WTC11 (cell line): Measurements from ENCODE around the gene TBX15. TPM values are rescaled to one million over a fixed set of nuclear protein-coding genes. Genes with fewer than 3 reads are reported as not detected.

Experiments
- ATAC-seq: fragments of 200-7000 bp; cut with Tn5 transposase; 2 replicates; pipeline ENCODE4 v1.10.0; 2021; ENCODE audit warnings: mild to moderate bottlenecking, moderate library complexity
- CTCF ChIA-PET: fragments of 300-600 bp; sonication (Branson Sonifier 250); formaldehyde crosslinking; loops from one replicate; lab custom pipeline; 2021; ENCODE audit warnings: antibody characterized with exemption; lab: Charles Lee
- POLR2A ChIA-PET: fragments of 350-600 bp; sonication (Branson Sonifier 250); formaldehyde crosslinking; loops from one replicate; lab custom pipeline; 2021; ENCODE audit warnings: antibody characterized with exemption; lab: Charles Lee
- DNase-seq: peaks from one replicate; pipeline ENCODE4 v3.0.0; 2021; ENCODE audit warnings: low spot score
- H3K27ac Mint-ChIP-seq: 2 replicates; pipeline ENCODE4 v1.8.0; 2021; ENCODE audit warnings: mixed read lengths
- H3K27me3 Mint-ChIP-seq: 2 replicates; pipeline ENCODE4 v1.8.0; 2021; ENCODE audit warnings: low read depth, mild to moderate bottlenecking, moderate library complexity, mixed read lengths
- H3K36me3 Mint-ChIP-seq: 2 replicates; pipeline ENCODE4 v1.8.0; 2021; ENCODE audit warnings: mixed read lengths
- H3K4me1 Mint-ChIP-seq: 2 replicates; pipeline ENCODE4 v1.8.0; 2022; ENCODE audit warnings: mixed read lengths
- H3K4me3 Mint-ChIP-seq: 2 replicates; pipeline ENCODE4 v1.8.0; 2021; ENCODE audit warnings: mild to moderate bottlenecking, moderate library complexity, mixed read lengths
- H3K9me3 Mint-ChIP-seq: 2 replicates; pipeline ENCODE4 v1.8.0; 2021; ENCODE audit warnings: mixed read lengths
- AFF4 ChIP-seq: sonication (generic); formaldehyde crosslinking; IDR thresholded peaks from 2 replicates; pipeline ENCODE4 v1.8.1; 2023; ENCODE audit warnings: mild to moderate bottlenecking, missing genetic modification reagents, borderline replicate concordance
- ATF2 ChIP-seq: sonication (generic); formaldehyde crosslinking; IDR thresholded peaks from 2 replicates; pipeline ENCODE4 v1.8.1; 2022; ENCODE audit warnings: low read depth, missing genetic modification reagents, borderline replicate concordance
- ATF3 ChIP-seq: sonication (generic); formaldehyde crosslinking; conservative IDR thresholded peaks from 2 replicates; pipeline ENCODE4 v1.8.1; 2022; ENCODE audit warnings: mild to moderate bottlenecking, missing genetic modification reagents
- CREB1 ChIP-seq: sonication (generic); formaldehyde crosslinking; IDR thresholded peaks from 2 replicates; pipeline ENCODE4 v1.8.0; 2023; ENCODE audit warnings: mild to moderate bottlenecking, missing genetic modification reagents
- ERG ChIP-seq: fragments of 250-450 bp; sonication (Bioruptor Pico); IDR thresholded peaks from 2 replicates; pipeline ENCODE4 v1.8.0; 2021; ENCODE audit warnings: mild to moderate bottlenecking
- FOXP1 ChIP-seq: sonication (generic); formaldehyde crosslinking; IDR thresholded peaks from 2 replicates; pipeline ENCODE4 v1.8.0; 2022; ENCODE audit warnings: missing genetic modification reagents, mild to moderate bottlenecking, moderate library complexity, borderline replicate concordance
- HMGXB4 ChIP-seq: sonication (generic); formaldehyde crosslinking; IDR thresholded peaks from 2 replicates; pipeline ENCODE4 v1.8.1; 2023; ENCODE audit warnings: mild to moderate bottlenecking, moderate library complexity, missing genetic modification reagents
- MXD4 ChIP-seq: fragments of 250-450 bp; sonication (Bioruptor Pico); IDR thresholded peaks from 2 replicates; pipeline ENCODE4 v1.8.0; 2021; ENCODE audit warnings: mild to moderate bottlenecking, moderate library complexity, borderline replicate concordance
- MYBL2 ChIP-seq: sonication (generic); formaldehyde crosslinking; IDR thresholded peaks from 2 replicates; pipeline ENCODE4 v1.8.1; 2023; ENCODE audit warnings: mild to moderate bottlenecking, moderate library complexity, missing genetic modification reagents
- NR3C1 ChIP-seq: sonication (generic); formaldehyde crosslinking; conservative IDR thresholded peaks from 2 replicates; pipeline ENCODE4 v1.8.1; 2023; ENCODE audit warnings: low read depth, mild to moderate bottlenecking, missing genetic modification reagents
- OVOL2 ChIP-seq: fragments of 250-450 bp; sonication (Bioruptor Pico); IDR thresholded peaks from 2 replicates; pipeline ENCODE4 v1.9.0; 2021; ENCODE audit warnings: mild to moderate bottlenecking, borderline replicate concordance
- RORB ChIP-seq: fragments of 250-450 bp; sonication (Bioruptor Pico); IDR thresholded peaks from 2 replicates; pipeline ENCODE4 v1.9.0; 2021; ENCODE audit warnings: mild to moderate bottlenecking
- SMAD3 ChIP-seq: sonication (generic); formaldehyde crosslinking; IDR thresholded peaks from 2 replicates; pipeline ENCODE4 v1.8.0; 2022; ENCODE audit warnings: missing genetic modification reagents, mild to moderate bottlenecking, borderline replicate concordance
- SOX15 ChIP-seq: fragments of 250-450 bp; sonication (Bioruptor Pico); IDR thresholded peaks from 2 replicates; pipeline ENCODE4 v1.9.0; 2021; ENCODE audit warnings: mild to moderate bottlenecking
- SP1 ChIP-seq: sonication (generic); formaldehyde crosslinking; conservative IDR thresholded peaks from 2 replicates; pipeline ENCODE4 v1.8.1; 2022; ENCODE audit warnings: missing genetic modification reagents
- TEAD1 ChIP-seq: sonication (generic); formaldehyde crosslinking; IDR thresholded peaks from 2 replicates; pipeline ENCODE4 v1.8.0; 2022; ENCODE audit warnings: mild to moderate bottlenecking, missing genetic modification reagents
- TP53 ChIP-seq: sonication (generic); formaldehyde crosslinking; IDR thresholded peaks from 2 replicates; pipeline ENCODE4 v1.8.1; 2023; ENCODE audit warnings: mild to moderate bottlenecking, missing genetic modification reagents
- ZNF121 ChIP-seq: sonication (generic); formaldehyde crosslinking; IDR thresholded peaks from 2 replicates; pipeline ENCODE4 v1.8.0; 2023; ENCODE audit warnings: missing genetic modification reagents
- ZNF138 ChIP-seq: sonication (generic); formaldehyde crosslinking; conservative IDR thresholded peaks from 2 replicates; pipeline ENCODE4 v1.8.1; 2022; ENCODE audit warnings: mild to moderate bottlenecking, moderate library complexity, missing genetic modification reagents
- ZNF219 ChIP-seq: sonication (generic); formaldehyde crosslinking; IDR thresholded peaks from 2 replicates; pipeline ENCODE4 v1.8.0; 2023; ENCODE audit warnings: missing genetic modification reagents, mild to moderate bottlenecking, borderline replicate concordance
- ZNF263 ChIP-seq: sonication (generic); formaldehyde crosslinking; IDR thresholded peaks from 2 replicates; pipeline ENCODE4 v1.8.1; 2022; ENCODE audit warnings: low read depth, mild to moderate bottlenecking, moderate library complexity, missing genetic modification reagents
- ZNF396 ChIP-seq: fragments of 250-450 bp; sonication (Bioruptor Pico); IDR thresholded peaks from 2 replicates; pipeline ENCODE4 v1.8.0; 2021; ENCODE audit warnings: mild to moderate bottlenecking, moderate library complexity, borderline replicate concordance
- ZNF423 ChIP-seq: fragments of 250-450 bp; sonication (Bioruptor Pico); IDR thresholded peaks from 2 replicates; pipeline ENCODE4 v2.1.2; 2022; ENCODE audit warnings: mild to moderate bottlenecking, moderate library complexity
- total RNA-seq: library from RNA; stranded (reverse); gene quantifications from 3 replicates; pipeline ENCODE4 v1.2.3, GENCODE V29; 2021
- TF ChIP-seq, protein P1 (sequence below): fragments of 250-450 bp; sonication (Bioruptor Pico); conservative IDR thresholded peaks from 2 replicates; pipeline ENCODE4 v1.9.0; 2021; ENCODE audit warnings: mild to moderate bottlenecking

Gene TBX15
- total RNA-seq, 1 experiment from 2014 or later = 0.11 TPM

DNA sequence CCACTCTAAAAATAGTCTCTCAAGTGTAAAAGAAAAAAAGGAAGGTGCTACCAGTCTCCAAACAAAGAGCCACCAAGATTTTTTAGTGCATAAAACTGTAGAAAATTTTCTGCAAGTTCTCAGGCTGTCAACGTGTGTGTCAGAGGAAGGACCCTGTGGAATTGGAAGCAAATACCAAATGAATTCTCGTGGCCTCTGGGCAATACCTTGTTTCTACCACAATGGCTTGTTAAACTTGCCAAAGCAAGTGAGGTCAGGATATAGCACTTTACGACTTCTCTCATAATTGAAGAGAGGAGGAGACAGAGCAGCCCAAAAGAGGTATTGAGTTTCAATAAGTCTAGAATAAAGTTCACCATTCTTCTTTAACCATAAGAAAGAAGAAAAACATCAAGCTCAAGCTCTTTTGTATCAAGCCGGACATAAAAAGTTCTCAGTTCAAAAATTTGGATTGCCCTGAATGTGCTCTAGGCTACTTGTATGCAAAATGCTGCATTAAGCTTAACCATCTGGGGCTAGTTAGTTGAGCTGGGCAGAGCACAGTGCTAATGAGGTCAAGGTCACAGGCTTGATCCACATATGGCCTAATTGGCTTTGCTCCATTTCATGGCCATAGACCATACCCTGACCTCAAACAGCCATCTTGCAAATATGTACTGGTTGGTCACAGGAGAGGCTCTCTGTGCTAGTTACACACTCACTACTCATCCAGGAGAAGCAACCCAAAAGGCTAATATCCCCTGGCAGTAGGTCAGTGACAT, 60.5 kb downstream of the TBX15 start (continued):
- TF ChIP-seq HMGXB4 (CRISPR knock-in tag) = no peak
- TF ChIP-seq ZNF219 (CRISPR knock-in tag) = no peak
- TF ChIP-seq SP1 = no peak
- no peak for TF ChIP-seq AFF4 (CRISPR knock-in tag)
- no peak for TF ChIP-seq SOX15
- TF ChIP-seq ERG = no peak

DNA sequence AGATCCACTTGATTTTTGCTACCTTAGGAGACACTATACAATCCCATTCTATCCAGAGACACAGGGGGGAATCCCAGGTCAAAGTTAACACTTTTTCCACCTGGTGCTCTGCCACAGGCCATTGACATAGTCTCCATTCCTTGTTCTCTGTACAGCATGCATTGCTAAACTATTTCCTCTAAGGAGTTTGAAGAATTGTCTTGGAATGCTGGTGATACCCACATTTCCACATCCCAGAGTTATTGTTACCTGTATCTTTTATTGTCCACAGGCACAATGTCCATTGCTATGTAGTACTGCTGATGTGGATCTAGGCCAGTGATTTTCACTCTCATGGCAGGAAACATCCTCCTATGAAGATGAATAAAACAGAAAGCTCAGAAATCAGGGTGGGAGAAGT, 61.9 kb downstream of the TBX15 start:
- ChIA-PET POLR2A (no interaction called here), CTCF (no interaction called here)
- TF ChIP-seq SOX15 = no peak
- no peak for TF ChIP-seq SMAD3 (CRISPR knock-in tag)
- TF ChIP-seq ZNF263 (CRISPR knock-in tag) = no peak
- no peak for TF ChIP-seq TEAD1 (CRISPR knock-in tag)
- no peak for TF ChIP-seq SP1
- no peak for TF ChIP-seq RORB (CRISPR knock-in tag)
- TF ChIP-seq ATF2 (CRISPR knock-in tag) = no peak
- TF ChIP-seq ATF3 (CRISPR knock-in tag) = no peak
- no peak for TF ChIP-seq ZNF396 (CRISPR knock-in tag)
- no peak for TF ChIP-seq OVOL2
- Mint-ChIP-seq H3K27ac (no peak overlapping the region), H3K36me3 (no peaks in the 10 kb centered on the region), H3K9me3 (no peaks in the 10 kb centered on the region), H3K27me3 (peaks cover 6% of the 10 kb centered on the region; the same call in 1 of the 2 replicates), H3K4me1 (peaks cover 9% of the 10 kb centered on the region), H3K4me3 (no peak overlapping the region)
- DNase-seq (no peak), ATAC-seq (no peak)

GRCh38 chr1:118925651-118926050, 62.5 kb downstream of the TBX15 start:
- Mint-ChIP-seq H3K36me3 (no peaks in the 10 kb centered on the region), H3K4me1 (peaks cover 14% of the 10 kb centered on the region), H3K4me3 (no peak overlapping the region), H3K9me3 (no peaks in the 10 kb centered on the region), H3K27ac (no peak overlapping the region), H3K27me3 (peaks cover 6% of the 10 kb centered on the region; the same call in 1 of the 2 replicates)
- DNase-seq (no peak), ATAC-seq (no peak)
- CTCF ChIA-PET = no interaction called here
- POLR2A ChIA-PET = no interaction called here
- TF ChIP-seq TEAD1 (CRISPR knock-in tag) (no peak), FOXP1 (CRISPR knock-in tag) (no peak), NR3C1 (CRISPR knock-in tag) (no peak), ZNF219 (CRISPR knock-in tag) (no peak), ZNF138 (no peak), CREB1 (no peak), MYBL2 (CRISPR knock-in tag) (no peak), TP53 (no peak), MXD4 (CRISPR knock-in tag) (no peak), ZNF121 (CRISPR knock-in tag) (no peak), ZNF423 (CRISPR knock-in tag) (no peak)
- TF ChIP-seq, protein P1, sequence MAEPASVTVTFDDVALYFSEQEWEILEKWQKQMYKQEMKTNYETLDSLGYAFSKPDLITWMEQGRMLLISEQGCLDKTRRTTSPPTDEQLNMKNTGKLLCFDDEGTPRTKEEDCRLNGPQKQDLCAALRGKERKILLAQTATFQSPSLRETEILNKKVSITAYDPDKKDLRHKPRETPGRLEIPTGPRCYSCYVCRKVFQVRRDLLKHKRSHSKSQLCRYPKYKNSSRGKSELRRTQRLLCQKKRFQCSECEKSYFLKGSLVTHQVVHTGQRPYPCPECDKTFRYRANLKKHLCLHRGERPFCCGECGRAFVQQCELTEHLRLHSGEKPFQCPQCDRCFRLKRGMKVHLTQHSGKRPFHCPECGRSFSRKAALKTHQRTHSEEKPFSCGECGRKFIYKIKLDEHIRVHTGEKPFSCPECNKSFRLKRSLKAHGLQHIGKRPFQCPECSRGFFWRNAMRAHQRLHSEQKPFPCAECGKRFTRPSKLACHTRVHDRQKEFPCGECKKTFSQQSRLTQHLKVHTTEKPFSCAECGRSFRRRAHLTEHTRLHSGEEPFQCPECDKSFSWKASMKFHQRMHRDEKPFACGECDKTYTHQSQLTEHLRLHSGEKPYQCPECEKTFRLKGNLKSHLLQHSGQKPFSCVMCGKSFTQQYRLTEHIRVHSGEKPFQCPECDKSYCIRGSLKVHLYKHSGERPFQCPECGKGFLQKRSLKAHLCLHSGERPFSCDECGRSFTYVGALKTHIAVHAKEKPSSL = no peak
